SIG-M5 treated with dmso at 0.1 percent for 504 hours (cell line): ENCODE data around the gene GSTT2B.
A peak's percentile ranks its signal among the peaks of the same experiment; 100 is the strongest.
"Not testable (repeated sequence)": the region's sequence is repeated elsewhere in the genome, so short reads cannot be mapped to it uniquely, and the experiment has no call there.

Experiments
- DNase-seq: peaks from one replicate; lab custom pipeline; 2025; ENCODE audit not compliant: unreplicated experiment; lab: John Stamatoyannopoulos, UW

GSTT2B gene

GRCh38 chr22:23949764-23950163 is 11.2 kb downstream of the GSTT2B start:
- DNase-seq = not testable (repeated sequence)

- not testable (repeated sequence) for DNase-seq
These were observed 13.6 kb downstream of the GSTT2B start for GRCh38 chr22:23947391-23947790.

GRCh38 chr22:23940166-23940565 is 20.8 kb downstream of the GSTT2B start:
- not testable (repeated sequence) for DNase-seq

- no peak for DNase-seq
These were observed 22.0 kb downstream of the GSTT2B start for GRCh38 chr22:23939017-23939357.

GRCh38 chr22:23938328-23939016 is 22.5 kb downstream of the GSTT2B start:
- DNase-seq = no peak

GRCh38 chr22:23926561-23926960 is 34.4 kb downstream of the GSTT2B start:
- DNase-seq = no peak

- no peak for DNase-seq
These were observed 35.9 kb downstream of the GSTT2B start for GRCh38 chr22:23925020-23925606.

- no peak for DNase-seq
These were observed 38.1 kb downstream of the GSTT2B start for GRCh38 chr22:23922921-23923320.

GRCh38 chr22:23921586-23922201 is 39.3 kb downstream of the GSTT2B start:
- not testable (repeated sequence) for DNase-seq

- DNase-seq = not testable (repeated sequence)
These were observed 40.8 kb downstream of the GSTT2B start for GRCh38 chr22:23920267-23920611.

- DNase-seq = no peak
These were observed 45.7 kb downstream of the GSTT2B start for GRCh38 chr22:23915290-23915689.

- peak; percentile 96 for DNase-seq
These were observed 47.2 kb downstream of the GSTT2B start for GRCh38 chr22:23913661-23914353.

- DNase-seq = no peak
These were observed 47.7 kb downstream of the GSTT2B start for GRCh38 chr22:23913306-23913660.

GRCh38 chr22:23912293-23912903 is 48.6 kb downstream of the GSTT2B start:
- DNase-seq = no peak

- no peak for DNase-seq
These were observed 49.5 kb downstream of the GSTT2B start for GRCh38 chr22:23911318-23911980.

GRCh38 chr22:23910496-23911190 is 50.4 kb downstream of the GSTT2B start:
- no peak for DNase-seq

GRCh38 chr22:23909296-23909898 is 51.6 kb downstream of the GSTT2B start:
- DNase-seq = no peak

GRCh38 chr22:23908587-23909205 is 52.3 kb downstream of the GSTT2B start:
- no peak for DNase-seq

GRCh38 chr22:23907423-23907822 is 53.6 kb downstream of the GSTT2B start:
- not testable (repeated sequence) for DNase-seq
